Fibroblast of skin of abdomen (primary cell): ENCODE data around the gene GPBP1.
"Not testable (repeated sequence)": the region's sequence is repeated elsewhere in the genome, so short reads cannot be mapped to it uniquely, and the experiment has no call there.

Experiments
- DNase-seq: peaks from one replicate; pipeline ENCODE4 v3.0.0-alpha.2; 2013

Gene GPBP1

GRCh38 chr5:57211039-57211438 is 37.2 kb downstream of the GPBP1 start:
- DNase-seq, result no peak

- no peak for DNase-seq
Observed at GRCh38 chr5:57215629-57216195, 41.9 kb downstream of the GPBP1 start.

GRCh38 chr5:57216714-57217113 is 42.9 kb downstream of the GPBP1 start:
- DNase-seq, result peak; percentile 62

- DNase-seq, result no peak
Observed at GRCh38 chr5:57219386-57219785, 45.5 kb downstream of the GPBP1 start.

- peak; percentile 54 for DNase-seq
Observed at GRCh38 chr5:57221049-57221568, 47.2 kb downstream of the GPBP1 start.

GRCh38 chr5:57225553-57225952 is 51.7 kb downstream of the GPBP1 start:
- DNase-seq, result no peak

- no peak for DNase-seq
Observed at GRCh38 chr5:57229313-57229712, 55.5 kb downstream of the GPBP1 start.

- DNase-seq, result no peak
Observed at GRCh38 chr5:57231607-57232006, 57.7 kb downstream of the GPBP1 start.

GRCh38 chr5:57232293-57233033 is 58.6 kb downstream of the GPBP1 start:
- DNase-seq, result no peak

- no peak for DNase-seq
Observed at GRCh38 chr5:57243286-57244137, 69.7 kb downstream of the GPBP1 start.

- DNase-seq, result no peak
Observed at GRCh38 chr5:57244331-57244730, 70.5 kb downstream of the GPBP1 start.

GRCh38 chr5:57246426-57246825 is 72.6 kb downstream of the GPBP1 start:
- DNase-seq, result no peak

GRCh38 chr5:57247765-57248164 is 73.9 kb downstream of the GPBP1 start:
- DNase-seq, result no peak

GRCh38 chr5:57249265-57249874 is 75.5 kb downstream of the GPBP1 start:
- no peak for DNase-seq

- no peak for DNase-seq
Observed at GRCh38 chr5:57258052-57258451, 84.2 kb downstream of the GPBP1 start.

GRCh38 chr5:57258943-57259342 is 85.1 kb downstream of the GPBP1 start:
- DNase-seq, result no peak

- DNase-seq, result no peak
Observed at GRCh38 chr5:57259704-57260103, 85.8 kb downstream of the GPBP1 start.

GRCh38 chr5:57262541-57262940 is 88.7 kb downstream of the GPBP1 start:
- DNase-seq, result no peak

GRCh38 chr5:57267805-57268204 is 93.9 kb downstream of the GPBP1 start:
- DNase-seq, result no peak

GRCh38 chr5:57276353-57276752 is 102.5 kb downstream of the GPBP1 start:
- DNase-seq, result no peak

- peak; percentile 13 for DNase-seq
Observed at GRCh38 chr5:57277085-57277484, 103.2 kb downstream of the GPBP1 start.

GRCh38 chr5:57280853-57281252 is 107.0 kb downstream of the GPBP1 start:
- DNase-seq, result no peak

GRCh38 chr5:57285084-57285483 is 111.2 kb downstream of the GPBP1 start:
- not testable (repeated sequence) for DNase-seq
